GM18868 (cell line): ENCODE results near the gene MKRN2.
"Not testable (repeated sequence)": the region's sequence is repeated elsewhere in the genome, so short reads cannot be mapped to it uniquely, and the experiment has no call there.

Experiments
- ATAC-seq: cut with Tn5 transposase; IDR thresholded peaks from one replicate; pipeline ENCODE4 v1.9.1; 2021; ENCODE audit warnings: mild to moderate bottlenecking, moderate library complexity; ENCODE audit not compliant: unreplicated experiment

The MKRN2 gene

DNA sequence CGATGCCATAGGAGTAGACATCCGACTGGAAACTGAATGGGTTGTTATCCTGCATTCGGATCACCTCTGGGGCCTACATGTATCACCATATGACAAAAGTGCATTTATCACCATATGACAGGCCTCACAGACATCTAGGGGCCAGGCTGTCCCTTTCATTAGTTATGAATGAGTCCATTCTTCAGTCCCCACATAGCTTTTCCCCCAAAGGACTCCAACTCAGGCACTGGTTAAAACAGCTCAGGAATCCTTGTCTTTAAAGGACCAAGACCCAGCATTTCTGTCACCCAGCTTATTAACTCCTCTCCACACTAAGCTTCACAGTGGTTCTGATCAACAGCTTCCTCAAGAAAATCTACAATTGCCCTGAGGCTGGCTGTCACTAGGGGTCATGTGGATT is 28.3 kb downstream of the MKRN2 start:
- no peak for ATAC-seq

DNA sequence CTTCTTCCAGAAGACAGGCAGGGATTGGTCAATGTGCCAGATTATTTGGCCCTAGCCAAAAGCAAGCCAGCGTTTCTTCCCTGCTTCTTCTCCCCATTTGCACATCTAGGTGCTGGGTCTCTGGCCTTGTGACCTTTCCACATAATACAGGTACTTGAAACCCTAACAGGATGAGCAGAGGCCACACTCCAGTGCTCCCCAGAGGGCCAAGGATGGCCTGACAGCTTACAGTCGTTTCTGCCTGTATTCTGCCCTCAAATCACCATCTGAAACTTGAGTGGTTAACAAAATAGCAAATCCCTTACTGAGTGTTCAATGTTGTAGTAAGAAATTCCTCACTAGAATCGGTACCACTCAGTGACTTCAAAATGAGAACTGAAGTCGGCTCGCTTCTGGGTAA is 29.1 kb downstream of the MKRN2 start:
- no peak for ATAC-seq

DNA sequence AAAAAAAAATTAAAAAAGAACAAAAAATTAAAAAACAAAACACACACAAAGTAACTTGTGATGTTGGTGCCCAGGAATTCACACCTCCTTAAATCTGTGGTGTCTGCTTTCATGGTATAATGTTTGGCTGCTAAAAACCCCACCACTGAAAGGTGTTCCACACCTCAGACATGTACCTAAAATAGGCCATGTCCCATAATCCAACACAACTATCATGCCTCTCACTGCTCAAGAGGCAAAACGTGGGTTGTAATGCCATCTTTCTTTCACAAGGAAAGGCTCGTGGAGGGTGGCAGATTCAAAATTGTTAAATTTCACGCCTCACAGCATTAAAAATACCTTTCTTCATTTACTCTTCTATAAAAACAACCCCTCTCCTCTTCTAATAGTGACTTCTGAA is 29.5 kb downstream of the MKRN2 start:
- no peak for ATAC-seq

DNA sequence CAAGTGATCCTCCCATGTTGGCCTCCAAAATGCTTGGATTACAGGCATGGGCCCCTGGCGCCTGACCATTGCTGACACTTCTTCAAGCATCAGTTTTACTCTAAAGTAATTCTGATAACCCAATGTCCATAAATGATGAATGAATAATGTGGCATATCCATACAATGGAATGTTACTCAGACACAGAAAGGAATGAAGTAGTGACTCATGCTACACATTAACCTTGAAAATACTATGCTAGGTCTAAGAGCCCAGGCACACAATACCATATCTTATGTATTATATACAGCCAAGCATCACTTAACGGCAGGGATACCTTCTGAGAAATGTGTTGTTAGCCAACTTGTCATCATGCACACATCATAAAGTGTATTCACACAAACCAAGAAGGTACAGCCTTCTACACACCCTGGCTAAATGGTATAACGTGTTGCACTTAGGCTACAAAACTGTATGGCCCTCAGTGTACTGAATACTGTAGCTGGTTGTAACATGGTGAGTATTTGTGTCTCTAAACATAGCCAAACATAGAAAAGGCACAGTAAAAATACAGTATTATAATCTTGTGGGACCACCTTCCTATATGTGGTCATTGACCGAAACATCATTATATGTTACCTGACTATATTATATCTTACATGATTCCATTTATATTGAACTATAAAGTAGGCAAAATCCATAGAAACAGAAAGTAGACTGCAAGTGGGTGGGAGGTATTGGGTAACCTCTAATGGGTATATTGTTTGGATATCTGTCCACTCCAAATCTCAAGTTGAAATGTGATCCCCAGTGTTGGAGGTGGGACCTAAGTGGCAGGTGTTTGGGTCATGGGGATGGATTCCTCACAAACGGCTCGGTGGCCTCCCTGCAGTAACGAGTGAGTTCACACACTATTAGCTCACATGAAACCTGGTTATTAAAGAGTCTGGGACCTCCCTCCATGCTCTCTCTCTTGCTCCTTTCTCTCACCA is 31.4 kb downstream of the MKRN2 start:
- no peak for ATAC-seq

DNA sequence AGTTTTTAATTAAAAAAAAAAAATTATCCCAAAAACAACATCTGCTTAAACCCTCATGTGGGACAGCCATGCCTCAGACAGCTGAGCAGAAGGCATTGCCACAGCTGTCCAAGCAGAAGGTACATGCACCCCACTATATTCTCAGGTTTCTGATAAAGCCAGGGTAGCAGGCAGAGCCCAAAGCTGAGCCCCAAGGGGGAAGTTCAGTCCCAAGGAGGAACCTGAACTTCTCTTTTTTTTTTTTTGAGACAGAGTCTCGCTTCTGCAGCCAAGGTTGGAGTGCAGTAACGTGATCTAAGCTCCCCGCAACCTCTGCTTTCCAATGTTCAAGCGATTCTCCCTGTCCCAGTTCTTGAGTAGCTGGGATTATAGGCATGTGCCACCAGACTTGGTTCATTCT is 33.2 kb downstream of the MKRN2 start:
- ATAC-seq: no peak

DNA sequence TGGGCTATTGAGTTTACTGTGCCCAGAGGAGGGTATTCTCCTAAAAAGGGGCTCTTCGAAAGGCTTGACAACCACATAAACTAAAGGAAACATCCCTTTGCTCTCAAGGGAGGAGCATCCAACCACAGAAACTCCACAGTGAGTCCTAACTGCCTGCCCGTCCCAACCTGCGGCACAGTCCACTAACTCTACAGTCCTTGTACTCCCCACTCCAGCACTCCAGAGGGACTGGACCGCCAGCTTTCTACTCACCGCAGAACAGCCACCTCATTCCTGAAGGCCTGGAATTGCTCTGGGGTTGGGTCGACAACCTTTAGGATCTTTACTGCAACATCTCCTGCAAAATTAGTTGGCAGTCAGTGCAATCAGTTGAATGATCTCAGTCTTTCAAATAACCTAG is 34.6 kb downstream of the MKRN2 start:
- no peak for ATAC-seq

DNA sequence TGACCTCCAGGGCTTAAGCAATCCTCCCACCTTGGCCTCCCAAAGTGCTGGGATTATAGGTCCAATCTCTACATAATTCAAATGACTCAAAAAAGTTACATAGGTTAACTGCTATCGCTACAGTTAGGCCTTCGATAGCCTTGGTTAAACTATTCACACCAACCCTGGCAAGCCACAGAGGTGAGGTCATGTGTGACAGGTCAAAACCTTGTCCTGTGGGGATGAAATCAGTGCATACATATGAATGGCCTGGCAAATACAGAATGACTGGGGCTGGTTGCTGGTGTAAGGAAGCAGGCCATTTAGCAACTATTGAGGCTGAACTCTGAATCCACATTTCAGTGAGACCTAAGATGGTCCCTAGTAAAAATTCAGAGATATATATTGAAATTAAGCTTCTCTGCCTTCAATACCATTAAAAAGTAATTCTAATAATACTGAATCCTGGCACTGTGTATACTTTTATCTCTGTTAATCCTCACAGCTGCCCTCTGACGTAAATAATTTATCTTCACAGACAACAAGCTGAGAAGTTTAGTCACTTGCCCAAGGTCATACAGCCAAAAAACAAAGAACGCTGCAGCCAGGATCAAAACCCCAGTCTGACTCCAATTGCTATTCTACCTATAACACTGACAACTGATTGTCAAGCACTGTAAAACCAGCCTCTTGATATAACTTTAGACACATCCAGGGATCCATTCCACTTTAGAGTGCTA is 35.3 kb downstream of the MKRN2 start:
- no peak for ATAC-seq

DNA sequence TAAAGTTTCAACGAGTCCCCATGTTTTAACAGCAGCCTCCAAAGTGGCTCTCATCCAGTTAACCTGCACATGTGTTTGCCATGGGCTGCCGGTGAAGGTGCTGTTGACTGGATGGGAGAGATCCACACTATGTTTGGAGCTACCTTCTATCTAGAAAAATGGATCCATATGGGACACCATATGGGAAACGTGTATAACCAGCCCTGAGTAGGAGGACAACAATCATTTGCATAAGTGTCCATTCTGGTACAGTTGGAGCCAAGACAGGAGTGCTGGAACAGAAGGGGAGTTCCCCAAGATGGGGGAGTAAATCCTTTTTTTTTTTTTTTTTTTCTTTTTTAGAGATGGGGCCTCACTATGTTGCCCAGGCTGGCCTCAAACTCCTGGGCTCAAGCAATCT is 36.6 kb downstream of the MKRN2 start:
- no peak for ATAC-seq

DNA sequence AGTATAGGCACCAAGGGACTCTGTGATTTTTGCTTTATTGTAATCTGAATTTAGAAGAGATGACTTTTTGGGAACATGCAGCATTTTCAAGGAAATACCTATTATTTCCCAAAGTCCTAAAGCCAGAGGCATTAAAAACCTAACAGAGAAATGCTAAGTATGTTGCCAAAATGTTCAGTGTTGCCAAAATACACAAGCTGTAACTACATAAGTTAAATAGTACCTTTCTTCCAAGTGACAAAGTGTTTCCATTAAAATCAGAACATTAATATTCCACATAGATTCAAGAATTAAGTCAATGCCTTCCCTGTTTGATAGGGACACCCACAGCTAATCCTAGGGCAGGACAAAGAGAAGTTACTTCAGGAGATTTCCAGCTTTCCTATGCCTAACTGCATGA is 42.0 kb downstream of the MKRN2 start:
- no peak for ATAC-seq

DNA sequence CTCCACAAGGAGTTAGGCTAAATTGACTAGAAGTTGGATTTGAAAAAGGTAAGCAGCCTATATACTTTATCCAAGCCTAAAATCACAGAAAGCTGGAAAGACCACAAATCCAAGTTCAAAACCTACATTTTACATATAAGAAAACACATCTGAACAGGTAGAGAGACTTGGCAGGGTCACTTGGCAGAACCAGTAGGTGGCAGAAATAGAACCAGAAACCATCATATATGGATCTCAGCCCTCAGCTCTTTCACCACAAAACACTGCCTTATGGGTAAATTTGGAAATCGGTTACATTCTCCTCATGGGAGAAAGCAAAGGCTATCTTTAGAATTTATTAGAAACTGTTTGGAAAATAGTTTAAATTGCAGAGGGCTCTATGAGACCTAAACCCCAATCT is 44.2 kb downstream of the MKRN2 start:
- no peak for ATAC-seq

DNA sequence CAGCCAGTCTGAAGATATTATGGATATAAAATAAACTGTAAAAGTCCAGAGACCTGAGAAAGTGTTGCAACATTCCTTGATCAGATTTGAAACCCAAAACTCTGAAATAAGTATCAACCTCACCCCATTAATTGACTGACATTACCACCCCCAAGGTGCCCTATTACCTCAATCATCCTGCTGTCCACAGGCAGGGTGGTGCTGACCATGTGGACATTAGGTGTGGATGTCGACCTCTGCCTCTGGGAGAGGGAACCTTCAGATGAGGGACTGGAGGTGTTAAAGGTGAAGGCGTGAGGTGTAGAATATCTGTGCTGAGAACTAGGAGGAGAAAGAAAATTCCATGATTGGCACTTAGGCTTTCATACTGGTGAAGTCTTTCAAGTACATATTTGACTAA is 47.1 kb downstream of the MKRN2 start:
- ATAC-seq: no peak

DNA sequence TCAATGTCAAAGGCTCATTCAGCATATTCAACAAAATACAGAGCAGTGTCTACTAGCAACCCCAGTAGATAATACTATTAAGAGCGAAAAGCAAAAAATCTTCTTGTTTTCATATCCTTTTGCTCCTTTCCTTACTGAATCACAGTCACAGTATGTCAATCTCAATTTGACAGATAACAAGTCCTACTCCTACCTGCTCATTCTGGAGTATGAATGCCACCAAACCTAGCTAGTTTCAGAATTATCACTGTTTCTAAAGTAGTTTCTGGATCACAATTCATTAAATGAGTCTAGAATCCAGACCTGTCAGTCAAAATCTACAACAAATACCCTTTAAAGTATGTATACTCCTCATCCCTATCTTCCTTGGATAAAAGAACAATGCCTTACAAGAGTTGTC is 51.5 kb downstream of the MKRN2 start:
- no peak for ATAC-seq

DNA sequence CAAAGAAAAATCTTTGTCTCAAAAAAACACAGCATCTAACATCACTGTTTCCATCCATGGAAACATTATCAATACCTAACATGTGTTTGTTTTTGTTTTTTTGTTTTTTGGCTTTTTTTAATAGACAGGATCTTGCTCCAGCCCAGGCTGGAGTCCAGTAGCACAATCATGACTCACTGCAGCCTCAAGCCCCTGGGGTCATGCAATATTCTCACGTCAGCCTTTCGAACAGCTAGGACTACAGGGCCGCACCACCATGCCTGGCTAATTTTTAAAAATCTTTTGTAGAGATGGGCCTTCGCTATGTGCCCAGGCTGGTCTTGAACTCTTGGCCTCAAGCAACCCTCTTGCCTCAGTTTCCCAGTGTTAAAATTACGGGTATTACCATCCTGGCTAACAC is 54.2 kb downstream of the MKRN2 start:
- ATAC-seq: no peak

DNA sequence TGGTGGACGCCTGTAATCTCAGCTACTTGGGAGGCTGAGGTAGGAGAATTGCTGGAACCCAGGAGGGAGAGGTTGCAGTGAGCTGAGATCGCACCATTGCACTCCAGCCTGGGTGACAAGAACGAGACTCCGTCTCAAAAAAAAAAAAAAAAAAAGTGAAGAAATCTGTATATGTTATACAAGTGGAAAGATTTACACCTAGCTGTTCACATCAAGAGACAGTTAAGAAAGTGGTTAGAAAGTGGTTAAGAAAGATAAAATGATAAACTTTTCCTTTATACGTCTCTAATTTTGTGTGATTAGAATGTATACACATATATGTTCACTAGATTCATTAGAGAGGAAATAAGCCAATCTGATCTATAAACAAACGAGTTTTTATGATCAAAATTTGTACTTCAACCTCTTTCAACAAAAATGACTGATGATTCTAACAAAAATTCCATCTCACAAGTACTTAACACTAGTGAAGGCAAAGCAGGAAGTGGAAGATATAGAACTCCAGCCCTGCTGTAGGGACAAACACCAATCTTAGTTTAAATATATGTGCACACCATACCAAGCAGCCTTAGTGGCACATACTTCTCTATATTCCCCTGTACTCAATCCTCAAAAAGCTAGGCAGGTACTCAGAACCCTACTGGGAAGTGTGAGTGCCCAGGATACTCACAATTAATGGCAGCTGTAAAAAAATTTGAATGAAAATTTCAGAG is 55.8 kb downstream of the MKRN2 start:
- ATAC-seq: no peak

DNA sequence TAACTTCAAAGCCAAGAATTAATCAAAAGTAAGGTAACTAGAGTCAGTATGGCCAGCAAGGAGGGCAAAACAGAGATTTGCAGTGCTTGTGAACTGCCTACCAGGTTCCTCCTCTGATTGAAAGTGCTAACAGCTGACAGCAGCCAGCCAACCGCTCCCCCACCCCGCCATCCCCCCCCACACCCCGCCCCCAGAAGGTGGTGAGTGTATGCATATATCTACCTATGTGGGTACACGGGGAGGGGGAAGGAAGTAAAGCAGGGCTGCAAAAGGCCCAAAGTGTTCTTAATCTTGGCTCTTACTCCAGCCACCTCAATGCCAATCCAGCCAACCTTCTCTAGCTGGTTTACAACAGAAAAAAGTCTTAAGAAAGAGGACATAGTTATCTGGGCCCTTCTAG is 56.4 kb downstream of the MKRN2 start:
- ATAC-seq: no peak

DNA sequence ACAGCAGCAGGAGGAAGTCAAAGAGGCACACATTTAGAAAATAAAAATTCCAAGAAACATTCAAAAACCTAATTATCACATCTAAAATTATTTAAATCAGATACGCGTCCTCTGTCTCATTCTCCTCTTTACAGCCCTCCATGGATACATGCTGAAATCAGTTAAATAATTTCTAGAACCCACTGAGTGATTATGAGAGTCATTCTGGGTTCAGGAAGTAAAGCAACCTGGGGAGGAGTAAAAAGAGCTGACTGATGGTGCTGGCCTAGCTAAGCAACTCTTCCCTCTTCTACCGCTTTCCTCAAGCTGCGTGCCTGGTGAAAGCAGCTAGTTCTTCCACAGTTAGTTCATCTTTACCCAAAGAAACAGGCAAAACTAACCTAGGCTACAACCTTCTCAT is 58.4 kb downstream of the MKRN2 start:
- no peak for ATAC-seq

DNA sequence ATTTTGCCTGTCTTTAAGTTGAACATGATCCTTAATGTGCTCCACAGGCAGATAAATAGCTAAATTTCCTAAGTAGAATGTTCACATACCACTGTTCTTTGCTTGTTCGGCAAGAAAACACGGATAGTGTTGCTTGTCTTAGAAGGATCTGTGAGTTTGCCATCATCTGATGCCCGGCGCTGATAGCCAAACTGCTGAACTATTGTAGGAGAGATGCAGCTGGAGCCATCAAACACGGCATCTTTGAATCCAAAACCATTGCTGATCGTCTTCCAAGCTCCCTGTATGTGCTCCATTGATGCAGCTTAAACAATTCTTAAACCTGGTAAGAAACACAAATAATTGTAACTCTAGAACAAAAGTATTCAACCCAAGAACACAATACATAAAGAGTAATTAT is 61.5 kb downstream of the MKRN2 start:
- no peak for ATAC-seq

DNA sequence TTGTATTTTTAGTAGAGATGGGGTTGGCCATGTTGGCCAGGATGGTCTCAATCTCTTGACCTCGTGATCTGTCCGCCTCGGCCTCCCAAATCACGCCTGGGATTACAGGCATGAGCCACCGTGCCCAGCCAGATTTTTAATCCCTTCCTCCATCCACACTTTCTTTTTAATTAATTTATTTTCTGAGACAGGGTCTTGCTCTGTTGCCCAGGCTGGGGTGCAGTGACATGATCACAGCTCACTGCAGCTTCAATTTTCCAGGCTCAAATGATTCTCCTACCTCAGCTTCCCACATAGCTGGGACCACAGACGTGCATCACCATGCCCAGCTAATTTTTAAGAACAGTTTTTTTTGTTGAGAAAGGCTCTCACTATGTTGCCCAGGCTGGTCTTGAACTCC is 63.4 kb downstream of the MKRN2 start:
- no peak for ATAC-seq

DNA sequence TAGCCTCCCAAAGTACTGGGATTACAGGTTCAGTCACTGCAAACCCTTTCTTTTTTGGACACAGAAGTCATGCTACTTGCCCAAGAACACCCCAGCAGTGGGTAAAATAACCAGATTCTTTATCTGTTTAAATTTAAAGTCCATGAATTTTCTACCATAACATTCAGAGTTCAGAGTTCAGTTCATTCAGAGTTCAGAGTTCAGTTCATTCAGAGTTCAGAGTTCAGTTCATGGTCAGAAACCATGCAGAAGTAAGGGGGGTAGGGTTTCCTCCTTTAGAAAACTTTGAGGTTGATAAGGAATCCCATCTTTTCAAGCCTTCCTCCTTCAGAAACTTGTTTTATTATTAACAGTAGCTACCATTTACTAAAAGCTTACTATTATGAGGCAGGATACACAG is 63.8 kb downstream of the MKRN2 start:
- ATAC-seq: no peak

DNA sequence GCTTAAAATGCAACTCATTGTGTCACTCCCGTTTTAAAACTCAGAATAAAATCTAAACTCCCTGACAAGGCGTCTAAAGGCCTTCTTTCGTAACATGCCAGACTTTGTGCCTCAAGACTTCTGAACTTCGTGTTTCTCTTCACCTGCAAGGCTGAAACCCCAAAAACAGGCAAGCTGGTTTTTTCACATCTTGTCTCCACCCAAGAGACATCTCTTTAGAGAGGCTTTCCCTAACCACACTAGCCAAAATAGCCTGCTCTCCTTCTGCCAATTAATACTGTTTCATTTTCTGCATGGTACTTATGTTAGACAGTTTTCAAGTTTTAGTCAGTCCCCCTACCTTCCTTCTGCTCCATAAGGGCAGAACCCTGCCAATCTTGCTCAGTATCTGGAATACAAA is 65.4 kb downstream of the MKRN2 start:
- no peak for ATAC-seq

DNA sequence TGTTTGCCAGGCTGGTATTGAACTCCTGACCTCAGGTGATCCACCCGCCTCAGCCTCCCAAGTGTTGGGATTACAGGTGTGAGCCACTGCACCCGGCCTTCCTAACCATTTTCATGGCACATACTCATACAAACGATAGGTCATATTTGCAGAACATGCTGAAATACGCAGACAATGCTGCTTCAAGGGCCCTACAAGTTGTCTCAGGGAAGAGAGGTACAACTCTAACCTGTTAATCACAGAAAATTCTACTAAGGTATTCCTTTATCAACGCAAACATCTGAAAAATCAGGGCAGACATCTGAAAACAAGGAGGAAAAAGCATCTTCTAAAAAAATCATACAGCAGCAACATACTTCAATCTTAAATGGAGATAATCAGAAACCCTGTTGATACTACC is 67.2 kb downstream of the MKRN2 start:
- no peak for ATAC-seq

DNA sequence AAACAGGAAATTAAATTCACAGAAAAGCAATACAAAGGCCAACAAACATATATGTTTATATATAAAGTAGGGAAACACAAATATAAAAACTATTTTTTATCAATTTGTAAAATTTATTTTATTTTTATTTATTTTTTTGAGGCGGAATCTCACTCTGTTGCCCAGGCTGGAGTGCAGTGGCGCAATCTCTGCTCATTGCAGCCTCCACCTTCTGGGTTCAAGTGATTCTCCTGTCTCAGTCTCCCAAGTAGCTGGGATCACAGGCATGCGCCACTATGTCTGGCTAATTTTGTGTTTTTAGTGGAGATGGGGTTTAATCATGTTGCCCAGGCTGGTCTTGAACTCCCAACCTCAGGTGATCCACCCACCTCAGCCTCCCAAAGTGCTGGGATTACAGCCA is 68.1 kb downstream of the MKRN2 start:
- not testable (repeated sequence) for ATAC-seq
